ENCODE measurements around the gene KIAA1210. TPM values are rescaled to one million over a fixed set of nuclear protein-coding genes. Genes with fewer than 3 reads are reported as not detected.
"Not testable (repeated sequence)": the region's sequence is repeated elsewhere in the genome, so short reads cannot be mapped to it uniquely, and the experiment has no call there.

KIAA1210 gene
- total RNA-seq, 1 experiment from 2014 or later, result not detected

- H3K9me3 ChIP-seq, result no peaks in the 10 kb centered on the region
- TF ChIP-seq, protein P1, sequence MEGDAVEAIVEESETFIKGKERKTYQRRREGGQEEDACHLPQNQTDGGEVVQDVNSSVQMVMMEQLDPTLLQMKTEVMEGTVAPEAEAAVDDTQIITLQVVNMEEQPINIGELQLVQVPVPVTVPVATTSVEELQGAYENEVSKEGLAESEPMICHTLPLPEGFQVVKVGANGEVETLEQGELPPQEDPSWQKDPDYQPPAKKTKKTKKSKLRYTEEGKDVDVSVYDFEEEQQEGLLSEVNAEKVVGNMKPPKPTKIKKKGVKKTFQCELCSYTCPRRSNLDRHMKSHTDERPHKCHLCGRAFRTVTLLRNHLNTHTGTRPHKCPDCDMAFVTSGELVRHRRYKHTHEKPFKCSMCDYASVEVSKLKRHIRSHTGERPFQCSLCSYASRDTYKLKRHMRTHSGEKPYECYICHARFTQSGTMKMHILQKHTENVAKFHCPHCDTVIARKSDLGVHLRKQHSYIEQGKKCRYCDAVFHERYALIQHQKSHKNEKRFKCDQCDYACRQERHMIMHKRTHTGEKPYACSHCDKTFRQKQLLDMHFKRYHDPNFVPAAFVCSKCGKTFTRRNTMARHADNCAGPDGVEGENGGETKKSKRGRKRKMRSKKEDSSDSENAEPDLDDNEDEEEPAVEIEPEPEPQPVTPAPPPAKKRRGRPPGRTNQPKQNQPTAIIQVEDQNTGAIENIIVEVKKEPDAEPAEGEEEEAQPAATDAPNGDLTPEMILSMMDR (IDR thresholded peaks at IDR 0.05; ENCODE audit: insufficient read depth in 1 of 2, low read depth in 1 of 2, low read length in 1 of 2, severe bottlenecking in 1 of 2, unreplicated experiment in 1 of 2), result no peak
- no peak overlapping the region for H3K27ac Mint-ChIP-seq (ENCODE audit: unreplicated experiment)
- H3K4me3 Mint-ChIP-seq (ENCODE audit: unreplicated experiment), result no peak overlapping the region
- no peaks in the 10 kb centered on the region for H3K4me1 ChIP-seq
- H3K4me1 Mint-ChIP-seq (ENCODE audit: low read depth, unreplicated experiment), result no peaks in the 10 kb centered on the region
- H3K9me3 Mint-ChIP-seq (ENCODE audit: unreplicated experiment), result peaks cover 17% of the 10 kb centered on the region
- no peak overlapping the region for H3K4me3 ChIP-seq (ENCODE audit: low read depth, low read length)
- intact Hi-C loops (cut with micrococcal nuclease; ENCODE audit: unreplicated experiment), result no loop called here
- CTCF ChIA-PET, result no interaction called here
- H3K27me3 Mint-ChIP-seq (ENCODE audit: insufficient read depth, unreplicated experiment), result peaks cover 3% of the 10 kb centered on the region
- H3K36me3 Mint-ChIP-seq (ENCODE audit: insufficient read depth, unreplicated experiment), result no peaks in the 10 kb centered on the region
- H3K27me3 ChIP-seq (replicated peaks; ENCODE audit: control insufficient read depth, insufficient read depth, low read length), result no peaks in the 10 kb centered on the region
- no TSS peak for BruUV-seq (replicated peaks)
- POLR2A ChIA-PET, result no interaction called here
- DNase-seq, result no peak
- H3K36me3 ChIP-seq (ENCODE audit: control insufficient read depth, insufficient read depth, low read length), result no peaks in the 10 kb centered on the region
Measured at GRCh38 chrX:119030990-119031389, 96.6 kb downstream of the KIAA1210 start.

DNA sequence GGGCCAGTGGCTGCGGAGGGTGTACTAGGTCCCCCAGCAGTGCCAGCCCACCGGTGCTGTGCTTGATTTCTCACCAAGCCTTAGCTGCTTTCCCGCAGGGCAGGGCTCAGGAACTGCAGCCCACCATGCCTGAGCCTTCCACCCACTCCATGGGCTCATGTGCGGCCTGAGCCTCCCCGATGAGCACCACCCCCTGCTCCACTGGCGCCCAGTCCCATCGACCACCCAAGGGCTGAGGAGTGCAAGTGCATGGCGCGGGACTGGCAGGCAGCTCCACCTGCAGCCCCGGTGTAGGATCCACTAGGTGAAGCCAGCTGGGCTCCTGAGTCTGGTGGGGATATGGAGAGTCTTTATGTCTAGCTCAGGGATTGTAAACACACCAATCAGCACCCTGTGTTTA is 98.0 kb downstream of the KIAA1210 start:
- H3K9me3 ChIP-seq; H3K4me3 Mint-ChIP-seq (ENCODE audit: unreplicated experiment); BruUV-seq (replicated peaks); H3K27me3 Mint-ChIP-seq (ENCODE audit: insufficient read depth, unreplicated experiment); H3K4me1 Mint-ChIP-seq (ENCODE audit: low read depth, unreplicated experiment); H3K4me1 ChIP-seq; H3K36me3 ChIP-seq (ENCODE audit: control insufficient read depth, insufficient read depth, low read length); H3K4me3 ChIP-seq (ENCODE audit: low read depth, low read length); CTCF ChIA-PET; H3K27me3 ChIP-seq (replicated peaks; ENCODE audit: control insufficient read depth, insufficient read depth, low read length); H3K36me3 Mint-ChIP-seq (ENCODE audit: insufficient read depth, unreplicated experiment); intact Hi-C loops (cut with micrococcal nuclease; ENCODE audit: unreplicated experiment); H3K27ac Mint-ChIP-seq (ENCODE audit: unreplicated experiment); POLR2A ChIA-PET; DNase-seq: not testable (repeated sequence)
- H3K9me3 Mint-ChIP-seq (ENCODE audit: unreplicated experiment), result peaks cover 17% of the 10 kb centered on the region

DNA sequence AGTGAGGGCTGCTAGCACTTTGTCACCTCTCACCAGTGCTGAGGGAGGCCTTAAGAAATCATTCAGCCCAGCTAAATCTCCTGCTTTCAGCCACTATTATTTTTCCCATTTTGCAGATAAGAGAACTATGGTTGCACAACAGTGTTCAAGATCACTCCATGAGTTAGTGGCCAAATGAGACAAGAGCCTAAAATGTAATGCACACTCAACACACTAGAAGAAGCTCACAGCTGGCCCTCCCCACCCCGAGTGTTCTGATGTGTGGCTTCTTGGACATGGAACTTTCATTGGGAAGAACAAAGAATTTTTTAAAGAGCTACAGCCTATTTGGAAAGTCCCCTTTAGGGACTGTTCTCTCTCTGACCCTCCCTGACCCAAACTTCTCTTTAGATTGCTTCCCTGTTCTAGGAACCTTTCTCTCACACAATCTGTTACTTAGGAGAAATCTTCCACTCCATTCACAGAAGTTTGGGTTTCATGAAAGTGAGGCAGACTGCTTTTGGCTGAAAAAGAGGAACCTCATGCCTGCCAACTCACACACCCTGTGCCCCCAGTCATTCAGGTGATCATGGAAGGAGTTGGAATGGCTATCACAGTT is 98.8 kb downstream of the KIAA1210 start:
- POLR2A ChIA-PET, result no interaction called here
- H3K36me3 ChIP-seq (ENCODE audit: control insufficient read depth, insufficient read depth, low read length), result no peaks in the 10 kb centered on the region
- Mint-ChIP-seq H3K9me3 (ENCODE audit: unreplicated experiment) (peaks cover 10% of the 10 kb centered on the region), H3K27ac (ENCODE audit: unreplicated experiment) (no peak overlapping the region), H3K27me3 (ENCODE audit: insufficient read depth, unreplicated experiment) (peaks cover 3% of the 10 kb centered on the region), H3K4me3 (ENCODE audit: unreplicated experiment) (no peak overlapping the region), H3K36me3 (ENCODE audit: insufficient read depth, unreplicated experiment) (no peaks in the 10 kb centered on the region), H3K4me1 (ENCODE audit: low read depth, unreplicated experiment) (no peaks in the 10 kb centered on the region)
- BruUV-seq (replicated peaks), result no TSS peak
- H3K4me1 ChIP-seq, result no peaks in the 10 kb centered on the region
- CTCF ChIA-PET, result no interaction called here
- H3K9me3 ChIP-seq, result no peaks in the 10 kb centered on the region
- no peak for DNase-seq
- H3K27me3 ChIP-seq (replicated peaks; ENCODE audit: control insufficient read depth, insufficient read depth, low read length), result no peaks in the 10 kb centered on the region
- no peak overlapping the region for H3K4me3 ChIP-seq (ENCODE audit: low read depth, low read length)
- TF ChIP-seq, protein P1 (IDR thresholded peaks at IDR 0.05; ENCODE audit: insufficient read depth in 1 of 2, low read depth in 1 of 2, low read length in 1 of 2, severe bottlenecking in 1 of 2, unreplicated experiment in 1 of 2), result no peak
- intact Hi-C loops (cut with micrococcal nuclease; ENCODE audit: unreplicated experiment), result no loop called here

Other genes starting within 250 kb of the KIAA1210 start
- gene LONRF3, start 153.2 kb downstream of the KIAA1210 start, total RNA-seq (2022), result 0.65 and 0.84 TPM in 2 replicates
- gene CT47C1, start 54.8 kb downstream of the KIAA1210 start, total RNA-seq (2022), result not detected in 2 replicates
- 103 and 107 TPM in 2 replicates for gene PGRMC1, start 108.5 kb upstream of the KIAA1210 start, total RNA-seq (2022)